Neural progenitor cell (in vitro differentiated cells): ENCODE results near the gene SDK1. TPM values are rescaled to one million over a fixed set of nuclear protein-coding genes. Genes with fewer than 3 reads are reported as not detected.
"Not testable (repeated sequence)": the region's sequence is repeated elsewhere in the genome, so short reads cannot be mapped to it uniquely, and the experiment has no call there.

Experiments
- DNase-seq: peaks from one replicate; pipeline ENCODE4 v3.0.0-alpha.2; 2016; ENCODE audit warnings: low spot score
- H2AFZ ChIP-seq: fragments of 200-600 bp; sonication (generic); replicated peaks from 2 replicates; pipeline ENCODE4 v1.6.1; 2016; ENCODE audit warnings: antibody characterized with exemption
- H3F3A ChIP-seq: fragments of 200-600 bp; sonication (generic); 2 replicates; pipeline ENCODE4 v1.6.1; 2016; ENCODE audit warnings: antibody characterized with exemption, low read depth
- H3K27ac ChIP-seq: fragments of 200-600 bp; sonication (generic); 2 replicates; pipeline ENCODE4 v1.5.1; 2016; ENCODE audit warnings: mild to moderate bottlenecking
- H3K27me3 ChIP-seq: fragments of 200-600 bp; sonication (generic); 2 replicates; pipeline ENCODE4 v1.6.1; 2016; ENCODE audit warnings: mild to moderate bottlenecking, moderate library complexity
- H3K36me3 ChIP-seq: fragments of 200-600 bp; sonication (generic); 2 replicates; pipeline ENCODE4 v1.5.1; 2016
- H3K4me1 ChIP-seq: fragments of 200-600 bp; sonication (generic); 2 replicates; pipeline ENCODE4 v1.6.1; 2016; ENCODE audit warnings: mixed run types
- H3K4me2 ChIP-seq: fragments of 200-600 bp; sonication (generic); 2 replicates; pipeline ENCODE4 v1.6.1; 2016
- H3K4me3 ChIP-seq: fragments of 200-600 bp; sonication (generic); 2 replicates; pipeline ENCODE4 v1.5.1; 2016
- H3K79me2 ChIP-seq: fragments of 200-600 bp; sonication (generic); 2 replicates; pipeline ENCODE4 v1.6.1; 2016; ENCODE audit warnings: low read depth
- H3K9ac ChIP-seq: fragments of 200-600 bp; sonication (generic); 2 replicates; pipeline ENCODE4 v1.6.1; 2016
- H3K9me3 ChIP-seq: fragments of 200-600 bp; sonication (generic); 2 replicates; pipeline ENCODE4 v1.5.1; 2016; ENCODE audit warnings: low read depth
- H4K20me1 ChIP-seq: fragments of 200-600 bp; sonication (generic); 2 replicates; pipeline ENCODE4 v1.6.1; 2016; ENCODE audit warnings: low read depth
- H3K27ac Mint-ChIP-seq: 3 replicates; pipeline ENCODE4 v1.8.0; 2021; ENCODE audit warnings: mixed read lengths
- H3K27me3 Mint-ChIP-seq: 2 replicates; pipeline ENCODE4 v1.8.0; 2022; ENCODE audit warnings: low read depth, mild to moderate bottlenecking, inconsistent platforms, moderate library complexity, mixed read lengths; ENCODE audit not compliant: insufficient read depth
- H3K36me3 Mint-ChIP-seq: 3 replicates; pipeline ENCODE4 v1.8.0; 2021; ENCODE audit warnings: mixed read lengths
- H3K4me1 Mint-ChIP-seq: 3 replicates; pipeline ENCODE4 v1.8.0; 2021; ENCODE audit warnings: mixed read lengths
- H3K4me3 Mint-ChIP-seq: 3 replicates; pipeline ENCODE4 v1.8.0; 2021; ENCODE audit warnings: mild to moderate bottlenecking, moderate library complexity, mixed read lengths
- H3K9me3 Mint-ChIP-seq: 3 replicates; pipeline ENCODE4 v1.8.0; 2020; ENCODE audit warnings: mixed read lengths
- CTCF ChIP-seq: fragments of 200-600 bp; sonication (generic); IDR thresholded peaks from 2 replicates; pipeline ENCODE4 v1.5.1; 2017; ENCODE audit warnings: antibody characterized with exemption, mild to moderate bottlenecking
- EZH2 ChIP-seq: fragments of 200-600 bp; sonication (generic); IDR thresholded peaks from 2 replicates; pipeline ENCODE4 v1.6.1; 2017; ENCODE audit warnings: antibody characterized with exemption, mild to moderate bottlenecking, moderate library complexity
- EZH2phosphoT487 ChIP-seq: fragments of 200-600 bp; sonication (generic); IDR thresholded peaks from 2 replicates; pipeline ENCODE4 v1.6.1; 2017; ENCODE audit warnings: antibody characterized with exemption
- total RNA-seq: library from RNA; depleted of rRNA; stranded (reverse); fragments of >200 nt; gene quantifications from 2 replicates; pipeline ENCODE4 v1.2.3, GENCODE V29; 2015; ENCODE audit warnings: low replicate concordance

The SDK1 gene
- total RNA-seq, 1 donor from 2014 or later: 4.9 TPM

- peaks cover 20% of the 10 kb centered on the region for H3K36me3 Mint-ChIP-seq
- TF ChIP-seq EZH2: no peak
- no peak for TF ChIP-seq EZH2phosphoT487
- no peak for TF ChIP-seq CTCF
- no peaks in the 10 kb centered on the region for H3K9me3 Mint-ChIP-seq
- no peak overlapping the region for H3K27ac ChIP-seq
- no peak overlapping the region for H3K4me3 Mint-ChIP-seq
- H3K27ac Mint-ChIP-seq: no peak overlapping the region
- H3K36me3 ChIP-seq: no peaks in the 10 kb centered on the region
- no peaks in the 10 kb centered on the region for H3K79me2 ChIP-seq
- H3K4me2 ChIP-seq: no peak overlapping the region
- no peaks in the 10 kb centered on the region for H3K9me3 ChIP-seq
- no peaks in the 10 kb centered on the region for H3K27me3 ChIP-seq
- H3F3A ChIP-seq: no peaks in the 10 kb centered on the region
- no peaks in the 10 kb centered on the region for H3K4me1 Mint-ChIP-seq
- no peak for DNase-seq
- H4K20me1 ChIP-seq: no peaks in the 10 kb centered on the region
- no peaks in the 10 kb centered on the region for H3K27me3 Mint-ChIP-seq
- H3K4me1 ChIP-seq: no peaks in the 10 kb centered on the region
- H2AFZ ChIP-seq: no peak overlapping the region
- no peak overlapping the region for H3K4me3 ChIP-seq
- H3K9ac ChIP-seq: no peak overlapping the region
Observed at GRCh38 chr7:3961857-3962503, 660.9 kb downstream of the SDK1 start.

GRCh38 chr7:3963768-3964167 is 662.7 kb downstream of the SDK1 start:
- not testable (repeated sequence) for H4K20me1 ChIP-seq, H3K27ac ChIP-seq, DNase-seq, H3K4me3 Mint-ChIP-seq, H3K4me1 Mint-ChIP-seq, H3K4me1 ChIP-seq, H3K36me3 ChIP-seq, H3K27me3 ChIP-seq, H3K9me3 ChIP-seq, H3F3A ChIP-seq, H3K27ac Mint-ChIP-seq, H3K9me3 Mint-ChIP-seq, H2AFZ ChIP-seq, H3K4me3 ChIP-seq, H3K79me2 ChIP-seq, H3K4me2 ChIP-seq, H3K9ac ChIP-seq, H3K27me3 Mint-ChIP-seq
- peaks cover 25% of the 10 kb centered on the region for H3K36me3 Mint-ChIP-seq

GRCh38 chr7:3964980-3965606 is 664.0 kb downstream of the SDK1 start:
- no peaks in the 10 kb centered on the region for H3K27me3 ChIP-seq
- H4K20me1 ChIP-seq: no peaks in the 10 kb centered on the region
- no peak overlapping the region for H2AFZ ChIP-seq
- Mint-ChIP-seq H3K9me3 (no peaks in the 10 kb centered on the region), H3K4me1 (no peaks in the 10 kb centered on the region), H3K27me3 (no peaks in the 10 kb centered on the region), H3K4me3 (no peak overlapping the region), H3K27ac (no peak overlapping the region), H3K36me3 (peaks cover 24% of the 10 kb centered on the region)
- no peaks in the 10 kb centered on the region for H3K79me2 ChIP-seq
- no peak for DNase-seq
- H3F3A ChIP-seq: no peaks in the 10 kb centered on the region
- TF ChIP-seq CTCF: no peak
- TF ChIP-seq EZH2phosphoT487: no peak
- no peak for TF ChIP-seq EZH2
- H3K27ac ChIP-seq: no peak overlapping the region
- H3K4me2 ChIP-seq: no peak overlapping the region
- H3K36me3 ChIP-seq: no peaks in the 10 kb centered on the region
- no peak overlapping the region for H3K9ac ChIP-seq
- no peaks in the 10 kb centered on the region for H3K4me1 ChIP-seq
- H3K9me3 ChIP-seq: no peaks in the 10 kb centered on the region
- H3K4me3 ChIP-seq: no peak overlapping the region

GRCh38 chr7:3965794-3966395 is 664.8 kb downstream of the SDK1 start:
- Mint-ChIP-seq H3K27ac (no peak overlapping the region), H3K4me3 (no peak overlapping the region), H3K36me3 (peaks cover 26% of the 10 kb centered on the region), H3K9me3 (no peaks in the 10 kb centered on the region), H3K4me1 (no peaks in the 10 kb centered on the region), H3K27me3 (no peaks in the 10 kb centered on the region)
- Histone ChIP-seq H3F3A (no peaks in the 10 kb centered on the region), H4K20me1 (no peaks in the 10 kb centered on the region), H3K79me2 (no peaks in the 10 kb centered on the region), H3K4me2 (no peak overlapping the region), H3K9me3 (no peaks in the 10 kb centered on the region), H2AFZ (no peak overlapping the region), H3K9ac (no peak overlapping the region), H3K27me3 (no peaks in the 10 kb centered on the region), H3K27ac (no peak overlapping the region), H3K4me3 (no peak overlapping the region), H3K36me3 (no peaks in the 10 kb centered on the region), H3K4me1 (no peaks in the 10 kb centered on the region)
- no peak for DNase-seq
- TF ChIP-seq CTCF (no peak), EZH2 (no peak), EZH2phosphoT487 (no peak)
